ENCODE results near the gene RSPO3. TPM values are rescaled to one million over a fixed set of nuclear protein-coding genes. Genes with fewer than 3 reads are reported as not detected.

The RSPO3 gene
- total and polyA plus RNA-seq, 2 of the 13 experiments (the other 11 are each of a cell fraction or from before 2014, with no cell fraction given): not detected

- no peak overlapping the region for H2AFZ ChIP-seq (ENCODE audit: low read length)
- no peak overlapping the region for H3K4me2 ChIP-seq (ENCODE audit: low read depth, low read length)
- no peak overlapping the region for H3K9ac ChIP-seq (ENCODE audit: insufficient read depth, low read depth, low read length)
- ChIA-PET CTCF (ENCODE audit: low intra/inter-chr PET ratio, low total read pairs) (interaction anchor here (1.1 to 2.0 kb wide), 3 partner anchors 315 to 760 kb away, joined by 4 to 12 read pairs (median 4); no protein-coding TSS in a partner anchor), POLR2A (no interaction called here)
- in situ Hi-C loops (cut with HindIII; ENCODE audit: extremely low pct_ligation_motif_present, low pct_unique_long_range_greater_than_20kb) (loop anchor here (25.0 kb wide), 4 partner anchors 309 to 1809 kb away; partner anchors contain the start of gene HDDC2), intact Hi-C loops (cut with micrococcal nuclease; ENCODE audit: unreplicated experiment) (loop anchor here (1.0 to 5.0 kb wide), 3 partner anchors 317 to 1809 kb away; no protein-coding TSS in a partner anchor)
- no peaks in the 10 kb centered on the region for H3K36me3 ChIP-seq (replicated peaks in 1 of 2; ENCODE audit: control insufficient read depth in 1 of 2, insufficient read depth in 2 of 2, low read length in 2 of 2)
- no TSS peak for BruUV-seq (replicated peaks)
- H3K27ac ChIP-seq (ENCODE audit: extremely low read length, insufficient read depth, low read length): no peak overlapping the region
- DNase-seq (ENCODE audit: low spot score) (peak; percentile 63), ATAC-seq (peak; percentile 86), FAIRE-seq (peak; percentile 77)
- peaks cover 14 to 43% of the 10 kb centered on the region in 2 experiments; a peak in 4 of 5 replicates for H3K27me3 ChIP-seq (ENCODE audit: control insufficient read depth in 1 of 2, insufficient read depth in 2 of 2, low read length in 2 of 2)
- H3K4me3 ChIP-seq (replicated peaks in 1 of 3; ENCODE audit: insufficient read depth in 1 of 3, low read depth in 2 of 3, low read length in 3 of 3): no peak overlapping the region
- H4K20me1 ChIP-seq (ENCODE audit: insufficient read depth, low read length): no peaks in the 10 kb centered on the region
- WGBS (ENCODE audit: low lambda C conversion rate): 19% methylated on average over 31 of the region's 35 CpGs
- no peaks in the 10 kb centered on the region for H3K79me2 ChIP-seq (ENCODE audit: insufficient read depth, low read length)
- H3K4me1 ChIP-seq (ENCODE audit: insufficient read depth, low read length): no peaks in the 10 kb centered on the region
- no peaks in the 10 kb centered on the region for H3K9me3 ChIP-seq (ENCODE audit: low read length)
- TF ChIP-seq ZBTB25 (CRISPR knock-in tag; IDR thresholded peaks at IDR 0.05) (no peak; the same call in 1 of the 2 replicates), ZNF607 (CRISPR knock-in tag; IDR thresholded peaks at IDR 0.05; ENCODE audit: borderline replicate concordance) (no peak), FOXP4 (CRISPR knock-in tag; IDR thresholded peaks at IDR 0.05) (no peak), TBX2 (CRISPR knock-in tag; IDR thresholded peaks at IDR 0.05; ENCODE audit: borderline replicate concordance) (no peak), ZNF329 (CRISPR knock-in tag; IDR thresholded peaks at IDR 0.05; ENCODE audit: low read depth) (no peak), ZNF263 (CRISPR knock-in tag; IDR thresholded peaks at IDR 0.05) (0 out of 2 replicates have a peak, but pooled peaks have one; percentile 31), ZNF512B (CRISPR knock-in tag; IDR thresholded peaks at IDR 0.05; ENCODE audit: borderline replicate concordance) (0 out of 2 replicates have a peak, but pooled peaks have one; percentile 47), ETS1 (CRISPR knock-in tag; IDR thresholded peaks at IDR 0.05) (no peak), CAMTA2 (CRISPR knock-in tag; IDR thresholded peaks at IDR 0.05; ENCODE audit: borderline replicate concordance) (no peak), GATAD1 (CRISPR knock-in tag; IDR thresholded peaks at IDR 0.05) (no peak), CTCF (CRISPR knock-in tag; IDR thresholded peaks at IDR 0.05) (peak; percentile 95), SMC3 (IDR thresholded peaks at IDR 0.05; ENCODE audit: low read length) (peak; percentile 80), GLI4 (CRISPR knock-in tag; IDR thresholded peaks at IDR 0.05; ENCODE audit: borderline replicate concordance) (no peak)
These were observed 2.5 kb downstream of the RSPO3 start for GRCh38 chr6:127120787-127121636.

All from HepG2 (cell line).